Measurements from ENCODE around the gene DNASE1. TPM values are rescaled to one million over a fixed set of nuclear protein-coding genes. Genes with fewer than 3 reads are reported as not detected.

The DNASE1 gene
- total RNA-seq, 4 donors from 2014 or later, result 5.7 to 13.4 (median 9.9) TPM

DNA sequence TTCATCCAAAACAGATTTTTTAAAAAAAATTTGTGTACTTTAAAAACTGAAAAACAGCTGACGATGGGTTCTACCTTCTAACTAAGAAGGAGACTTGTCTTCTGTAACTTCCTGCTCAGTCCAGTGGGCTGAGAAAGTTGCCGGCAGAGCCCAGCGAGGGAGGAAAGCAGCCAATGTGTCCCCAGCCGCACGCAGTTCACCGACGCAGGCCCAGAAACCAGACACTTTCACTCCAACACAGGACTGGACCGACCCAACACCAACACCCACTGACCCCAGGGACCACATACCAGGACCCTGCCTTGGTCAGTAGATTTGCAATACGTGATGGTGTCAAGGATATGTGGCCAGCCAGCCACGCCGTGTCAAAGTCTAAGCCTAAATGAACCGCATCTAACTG is 37.3 kb downstream of the DNASE1 start:
- Histone ChIP-seq H3K36me3 (peaks cover 6 to 41% (median 11%) of the 10 kb centered on the region in 3 donors), H3K4me1 (peaks cover 7 to 26% (median 10%) of the 10 kb centered on the region in 3 donors), H3K27me3 (no peaks in the 10 kb centered on the region), H3K9me3 (no peaks in the 10 kb centered on the region), H3K4me3 (no peak overlapping the region), H3K27ac (peak overlapping the region in 1 of 4 donors; percentile 75)
- TF ChIP-seq, protein P1, sequence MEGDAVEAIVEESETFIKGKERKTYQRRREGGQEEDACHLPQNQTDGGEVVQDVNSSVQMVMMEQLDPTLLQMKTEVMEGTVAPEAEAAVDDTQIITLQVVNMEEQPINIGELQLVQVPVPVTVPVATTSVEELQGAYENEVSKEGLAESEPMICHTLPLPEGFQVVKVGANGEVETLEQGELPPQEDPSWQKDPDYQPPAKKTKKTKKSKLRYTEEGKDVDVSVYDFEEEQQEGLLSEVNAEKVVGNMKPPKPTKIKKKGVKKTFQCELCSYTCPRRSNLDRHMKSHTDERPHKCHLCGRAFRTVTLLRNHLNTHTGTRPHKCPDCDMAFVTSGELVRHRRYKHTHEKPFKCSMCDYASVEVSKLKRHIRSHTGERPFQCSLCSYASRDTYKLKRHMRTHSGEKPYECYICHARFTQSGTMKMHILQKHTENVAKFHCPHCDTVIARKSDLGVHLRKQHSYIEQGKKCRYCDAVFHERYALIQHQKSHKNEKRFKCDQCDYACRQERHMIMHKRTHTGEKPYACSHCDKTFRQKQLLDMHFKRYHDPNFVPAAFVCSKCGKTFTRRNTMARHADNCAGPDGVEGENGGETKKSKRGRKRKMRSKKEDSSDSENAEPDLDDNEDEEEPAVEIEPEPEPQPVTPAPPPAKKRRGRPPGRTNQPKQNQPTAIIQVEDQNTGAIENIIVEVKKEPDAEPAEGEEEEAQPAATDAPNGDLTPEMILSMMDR (IDR thresholded peaks at IDR 0.05), result no peak
- no peak for TF ChIP-seq POLR2A (IDR thresholded peaks at IDR 0.05)
- intact Hi-C loops (cut with DNase I), result loop anchor here (5.0 kb wide), 1 partner anchor 186 kb away; no protein-coding TSS in a partner anchor
- WGBS, 2 donors, result 85 to 89% methylated on average over 7 to 12 of the region's 12 CpGs
- no peak for DNase-seq

DNA sequence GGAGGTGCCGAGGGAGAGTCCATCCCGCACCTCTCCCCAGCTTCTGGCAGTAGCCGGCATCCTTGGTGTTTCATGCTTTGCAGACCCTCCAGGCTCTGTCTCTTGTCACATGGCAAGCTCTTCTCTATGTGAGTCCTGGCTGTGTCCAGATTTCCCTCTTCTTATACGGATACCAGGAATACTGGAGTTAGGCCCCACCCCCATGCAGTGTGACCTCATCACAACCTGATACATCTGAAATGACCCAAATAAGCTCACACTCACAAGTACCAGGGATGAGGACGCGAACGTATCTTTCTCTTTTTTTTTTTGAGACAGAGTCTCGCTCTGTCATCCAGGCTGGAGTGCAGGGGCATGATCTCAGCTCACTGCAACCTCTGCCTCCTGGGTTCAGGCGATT is 39.6 kb downstream of the DNASE1 start:
- TF ChIP-seq, protein P1 (IDR thresholded peaks at IDR 0.05), result no peak
- no peak for TF ChIP-seq POLR2A (IDR thresholded peaks at IDR 0.05)
- peaks cover 0 to 18% (median 0%) of the 10 kb centered on the region in 3 donors for H3K36me3 ChIP-seq
- no peaks in the 10 kb centered on the region for H3K9me3 ChIP-seq
- H3K27ac ChIP-seq, result no peak overlapping the region
- H3K4me1 ChIP-seq, result peaks cover 7 to 29% (median 10%) of the 10 kb centered on the region in 3 donors
- 83 to 90% methylated on average over 9 of the region's 9 CpGs for WGBS, 2 donors
- DNase-seq, result no peak
- H3K27me3 ChIP-seq, result no peaks in the 10 kb centered on the region
- intact Hi-C loops (cut with DNase I), result loop anchor here (5.0 kb wide), 1 partner anchor 183 kb away; no protein-coding TSS in a partner anchor
- H3K4me3 ChIP-seq, result no peak overlapping the region

DNA sequence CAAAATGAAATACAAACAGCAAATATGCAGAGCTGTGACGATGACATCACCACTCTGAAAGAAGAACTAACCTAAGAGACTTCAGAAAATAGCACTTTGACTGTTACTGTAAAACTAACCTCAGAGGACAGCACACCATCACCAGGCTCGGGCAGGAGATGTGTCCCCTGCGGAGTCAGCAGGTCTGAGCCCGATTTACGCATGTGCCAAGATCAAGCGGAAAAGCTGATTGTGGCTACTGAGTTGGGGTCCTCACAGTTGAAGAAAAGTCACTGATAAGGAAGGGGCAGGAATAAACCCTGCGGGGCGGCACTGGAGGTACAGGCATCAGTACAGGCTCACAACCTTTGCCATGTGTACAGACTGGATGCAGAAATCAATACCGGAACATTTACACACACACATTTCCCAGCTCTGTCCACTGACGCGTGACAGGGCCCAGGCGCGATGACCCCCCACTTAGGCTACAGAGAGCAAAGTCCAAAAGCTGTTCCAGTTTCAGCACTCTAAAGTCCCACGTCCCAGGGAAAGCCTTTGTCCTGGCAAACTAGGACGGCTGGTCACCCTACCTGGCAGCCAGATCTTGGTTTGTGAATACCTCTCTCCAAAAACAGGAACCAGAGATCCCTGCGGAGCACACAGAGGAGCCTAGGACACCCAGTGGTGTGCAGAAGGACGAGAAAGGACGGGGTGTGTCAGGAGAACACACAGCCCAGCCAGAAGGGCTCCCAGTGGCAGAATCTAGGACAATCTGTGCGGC is 41.3 kb downstream of the DNASE1 start:
- intact Hi-C loops (cut with DNase I), result no loop called here

DNA sequence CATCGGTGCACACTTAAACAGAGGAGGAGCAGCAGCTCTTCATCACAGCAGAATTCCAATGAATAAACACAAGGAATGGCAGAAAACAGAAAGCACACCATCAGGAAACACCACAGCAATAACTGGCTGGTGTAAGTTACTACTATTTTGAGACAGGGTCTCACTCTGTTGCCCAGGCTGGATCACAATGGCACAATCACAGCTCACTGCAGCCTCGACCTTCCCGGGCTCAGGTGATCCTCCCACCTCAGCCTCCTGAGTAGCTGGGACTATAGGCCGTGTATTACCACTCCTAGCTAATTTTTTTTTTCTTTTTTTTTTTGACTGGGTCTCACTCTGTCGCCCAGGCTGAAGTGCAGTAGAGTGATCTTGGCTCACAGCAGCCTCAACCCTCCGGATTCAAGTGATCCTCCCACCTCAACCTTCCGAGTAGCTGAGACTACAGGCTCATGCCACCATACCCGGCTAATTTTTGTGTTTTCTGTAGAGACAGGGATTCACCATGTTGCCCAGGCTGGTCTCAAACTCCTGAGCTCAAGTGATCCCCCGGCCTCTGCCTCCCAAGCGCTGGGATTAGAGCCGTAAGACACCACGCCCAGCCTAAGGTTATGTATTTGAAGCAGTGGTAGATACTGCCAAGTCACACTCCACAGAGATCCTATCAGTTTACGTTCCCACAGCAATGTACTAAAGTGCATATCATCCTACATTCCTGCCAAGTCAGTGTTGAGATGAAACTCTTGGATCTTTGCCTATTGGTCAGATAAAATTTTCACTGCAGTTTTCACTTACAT is 42.1 kb downstream of the DNASE1 start:
- intact Hi-C loops (cut with DNase I), result no loop called here
- DNase-seq, result no peak
- peaks cover 0 to 10% (median 0%) of the 10 kb centered on the region in 3 donors for H3K4me1 ChIP-seq
- WGBS, 2 donors, result 71 to 77% methylated on average over 8 to 12 of the region's 13 CpGs
- H3K4me3 ChIP-seq, result no peak overlapping the region
- peaks cover 0 to 21% (median 0%) of the 10 kb centered on the region in 3 donors for H3K36me3 ChIP-seq
- H3K27ac ChIP-seq, result no peak overlapping the region
- TF ChIP-seq, protein P1 (IDR thresholded peaks at IDR 0.05), result no peak
- TF ChIP-seq POLR2A (IDR thresholded peaks at IDR 0.05), result no peak
- no peaks in the 10 kb centered on the region for H3K27me3 ChIP-seq
- H3K9me3 ChIP-seq, result no peaks in the 10 kb centered on the region

More for the DNA sequence above, 41.3 kb downstream of the DNASE1 start:
- WGBS, 2 donors, result 83 to 90% methylated on average over 18 to 19 of the region's 19 CpGs
- no peaks in the 10 kb centered on the region for H3K27me3 ChIP-seq
- H3K4me3 ChIP-seq, result no peak overlapping the region
- no peak for DNase-seq
- TF ChIP-seq, protein P1 (IDR thresholded peaks at IDR 0.05), result no peak
- no peak for TF ChIP-seq POLR2A (IDR thresholded peaks at IDR 0.05)
- no peaks in the 10 kb centered on the region for H3K9me3 ChIP-seq
- H3K36me3 ChIP-seq, result peaks cover 0 to 19% (median 0%) of the 10 kb centered on the region in 3 donors
- H3K4me1 ChIP-seq, result peaks cover 3 to 18% (median 3%) of the 10 kb centered on the region in 3 donors
- H3K27ac ChIP-seq, result no peak overlapping the region

DNA sequence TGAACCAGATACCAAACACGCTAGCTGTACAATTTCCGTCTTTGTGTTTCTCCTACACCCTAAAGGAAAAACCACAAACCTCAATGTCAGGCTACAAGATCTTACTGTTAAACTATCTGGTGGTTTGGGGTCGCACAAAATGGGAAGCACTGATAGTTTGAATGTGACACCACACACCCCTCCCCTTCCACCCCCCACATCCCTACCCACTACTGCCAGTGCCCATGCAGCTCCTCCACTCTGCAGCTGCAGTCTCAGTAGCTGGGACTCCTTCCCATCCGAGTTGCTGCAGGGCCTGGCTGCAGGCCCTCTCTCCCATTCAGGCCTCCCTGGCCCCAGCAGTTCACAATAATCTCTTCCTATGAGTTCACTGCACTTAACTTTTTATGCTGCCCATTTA is 44.5 kb downstream of the DNASE1 start:
- Histone ChIP-seq H3K36me3 (peaks cover 0 to 42% (median 0%) of the 10 kb centered on the region in 3 donors), H3K4me3 (no peak overlapping the region), H3K9me3 (no peaks in the 10 kb centered on the region), H3K27me3 (no peaks in the 10 kb centered on the region), H3K27ac (no peak overlapping the region), H3K4me1 (peaks cover 0 to 10% (median 0%) of the 10 kb centered on the region in 3 donors)
- 60 to 74% methylated on average over 4 of the region's 4 CpGs for WGBS, 2 donors
- intact Hi-C loops (cut with DNase I), result no loop called here
- DNase-seq, result no peak
- TF ChIP-seq POLR2A (IDR thresholded peaks at IDR 0.05), result no peak
- TF ChIP-seq, protein P1 (IDR thresholded peaks at IDR 0.05), result no peak
